ENCODE results near the gene CCDC68. TPM values are rescaled to one million over a fixed set of nuclear protein-coding genes. Genes with fewer than 3 reads are reported as not detected.

The CCDC68 gene
- total RNA-seq, 4 donors from 2014 or later, result 3.6 to 8.3 (median 5.5) TPM

- no peak for ATAC-seq
- no peak overlapping the region for H3K4me3 ChIP-seq
- H3K36me3 ChIP-seq, result no peaks in the 10 kb centered on the region
- TF ChIP-seq EP300 (IDR thresholded peaks at IDR 0.05) (no peak), CTCF (IDR thresholded peaks at IDR 0.05) (no peak), POLR2A (IDR thresholded peaks at IDR 0.05) (no peak), POLR2AphosphoS5 (IDR thresholded peaks at IDR 0.05) (no peak)
- WGBS, 2 donors (ENCODE audit: low coverage in 1 of 2), result 68% methylated on average over 4 of the region's 4 CpGs; no CpG with 5 or more reads in 1 of the 2 donors
- H3K9me3 ChIP-seq, result no peaks in the 10 kb centered on the region
- H3K27ac ChIP-seq, result no peak overlapping the region
- no peaks in the 10 kb centered on the region for H3K4me1 ChIP-seq
- H3K27me3 ChIP-seq, result no peaks in the 10 kb centered on the region
Observed at GRCh38 chr18:54918060-54918459, 41.2 kb downstream of the CCDC68 start.

- H3K27me3 ChIP-seq, result no peaks in the 10 kb centered on the region
- H3K4me3 ChIP-seq, result no peak overlapping the region
- no peaks in the 10 kb centered on the region for H3K9me3 ChIP-seq
- TF ChIP-seq CTCF (IDR thresholded peaks at IDR 0.05) (no peak), EP300 (IDR thresholded peaks at IDR 0.05) (no peak)
- 91 to 100% methylated on average over 2 to 3 of the region's 3 CpGs for WGBS, 2 donors (ENCODE audit: low coverage in 1 of 2)
- no peak overlapping the region for H3K27ac ChIP-seq
- no peaks in the 10 kb centered on the region for H3K4me1 ChIP-seq
- no peak for ATAC-seq
- no peaks in the 10 kb centered on the region for H3K36me3 ChIP-seq
Observed at GRCh38 chr18:54916507-54916906, 42.8 kb downstream of the CCDC68 start.

GRCh38 chr18:54914816-54915215 lies 44.4 kb downstream of the CCDC68 start:
- no peak for ATAC-seq
- Histone ChIP-seq H3K4me3 (no peak overlapping the region), H3K27me3 (no peaks in the 10 kb centered on the region), H3K27ac (no peak overlapping the region), H3K36me3 (no peaks in the 10 kb centered on the region), H3K4me1 (no peaks in the 10 kb centered on the region), H3K9me3 (no peaks in the 10 kb centered on the region)
- TF ChIP-seq POLR2AphosphoS5 (IDR thresholded peaks at IDR 0.05) (no peak), EP300 (IDR thresholded peaks at IDR 0.05) (no peak), CTCF (IDR thresholded peaks at IDR 0.05) (no peak), POLR2A (IDR thresholded peaks at IDR 0.05) (no peak)
- 85 to 87% methylated on average over 4 of the region's 4 CpGs for WGBS, 2 donors (ENCODE audit: low coverage in 1 of 2)

GRCh38 chr18:54911551-54911950 lies 47.7 kb downstream of the CCDC68 start:
- H3K4me1 ChIP-seq, result no peaks in the 10 kb centered on the region
- no peaks in the 10 kb centered on the region for H3K9me3 ChIP-seq
- no peaks in the 10 kb centered on the region for H3K36me3 ChIP-seq
- H3K27ac ChIP-seq, result no peak overlapping the region
- TF ChIP-seq CTCF (IDR thresholded peaks at IDR 0.05), result no peak
- H3K27me3 ChIP-seq, result no peaks in the 10 kb centered on the region
- 70 to 90% methylated on average over 2 of the region's 2 CpGs for WGBS, 2 donors (ENCODE audit: low coverage in 1 of 2)
- no peak overlapping the region for H3K4me3 ChIP-seq
- ATAC-seq, result no peak

DNA sequence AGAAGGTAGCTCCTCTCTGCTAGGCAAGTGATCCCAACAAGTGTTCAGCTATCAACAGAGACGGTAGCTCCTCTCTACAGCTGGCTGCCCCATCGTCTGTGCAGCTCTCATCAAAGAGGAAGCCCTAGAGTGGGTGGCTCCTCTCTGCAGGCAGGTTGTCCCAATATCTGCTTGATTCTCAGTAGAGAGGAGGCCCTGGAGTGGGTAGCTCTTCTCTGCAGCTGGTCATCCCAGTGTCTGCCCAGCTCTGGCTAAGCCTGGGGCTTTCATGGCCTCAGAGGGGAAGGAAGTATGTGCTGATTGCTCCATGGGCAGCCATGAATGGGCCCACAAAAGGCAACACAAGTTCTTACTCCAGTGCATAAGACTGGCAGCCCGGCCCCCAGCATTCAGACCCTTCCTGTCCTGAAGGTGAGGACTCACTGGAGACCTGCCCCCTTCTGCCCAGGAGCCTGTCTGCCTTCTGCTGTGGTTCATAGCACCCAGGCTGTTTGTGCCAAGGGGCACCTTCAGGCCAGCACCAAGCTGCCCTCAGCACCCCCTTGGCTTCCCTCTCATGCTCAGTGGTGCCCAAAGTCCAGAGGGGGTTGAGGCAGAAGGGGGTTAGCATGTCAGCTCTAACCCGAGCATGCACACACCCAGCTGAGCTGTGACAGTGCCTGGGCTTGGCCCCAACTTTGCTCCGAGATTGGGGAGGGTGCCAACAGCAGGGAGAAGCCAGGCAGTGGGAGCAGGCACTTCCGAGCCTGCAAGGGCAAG lies 48.9 kb downstream of the CCDC68 start:
- Histone ChIP-seq H3K27ac (no peak overlapping the region), H3K36me3 (no peaks in the 10 kb centered on the region), H3K27me3 (no peaks in the 10 kb centered on the region), H3K4me1 (no peaks in the 10 kb centered on the region), H3K9me3 (no peaks in the 10 kb centered on the region), H3K4me3 (no peak overlapping the region)
- no peak for ATAC-seq
- no peak for TF ChIP-seq POLR2AphosphoS5 (IDR thresholded peaks at IDR 0.05)
- no peak for TF ChIP-seq CTCF (IDR thresholded peaks at IDR 0.05)
- no peak for TF ChIP-seq POLR2A (IDR thresholded peaks at IDR 0.05)
- no peak for TF ChIP-seq EP300 (IDR thresholded peaks at IDR 0.05)
- WGBS, 2 donors (ENCODE audit: low coverage in 1 of 2), result no CpG with 5 or more reads among the region's 6 CpGs

Data from gastroesophageal sphincter (tissue), 4 donors.